BJ (cell line): ENCODE data around the gene FAM237A. TPM values are rescaled to one million over a fixed set of nuclear protein-coding genes. Genes with fewer than 3 reads are reported as not detected.

Experiments
- CTCF ChIA-PET: fragments of 350-600 bp; formaldehyde crosslinking; extraction: SDS; loops from one replicate; lab custom pipeline; 2021; ENCODE audit warnings: antibody characterized with exemption, inconsistent platforms; lab: Yijun Ruan, JAX
- POLR2A ChIA-PET: fragments of 300-600 bp; sonication (Branson Sonifier 250); formaldehyde crosslinking; extraction: SDS; loops from one replicate; lab custom pipeline; 2021; ENCODE audit warnings: antibody characterized with exemption; lab: Charles Lee
- DNase-seq: peaks from one replicate; pipeline ENCODE4 v3.0.0-alpha.2; 2011; ENCODE audit warnings: low read depth
- H3K27me3 ChIP-seq: 2 replicates; pipeline ENCODE4 v1.6.0; 2011; ENCODE audit warnings: low read length; ENCODE audit not compliant: control insufficient read depth, insufficient read depth
- H3K36me3 ChIP-seq: 2 replicates; pipeline ENCODE4 v1.5.1; 2011; ENCODE audit warnings: low read length; ENCODE audit not compliant: control insufficient read depth, insufficient read depth
- H3K4me3 ChIP-seq: 2 replicates; pipeline ENCODE4 v1.5.1; 2011; ENCODE audit warnings: low read depth, mild to moderate bottlenecking, control low read depth, low read length
- CTCF ChIP-seq: IDR thresholded peaks from 2 replicates; pipeline ENCODE4 v1.5.1; 2011; ENCODE audit warnings: low read depth, mild to moderate bottlenecking, control low read depth, inconsistent platforms, low read length, moderate library complexity; ENCODE audit not compliant: insufficient read depth
- polyA plus RNA-seq: library from polyadenylated mRNA; depleted of rRNA; stranded (reverse); fragments of >200 nt; gene quantifications from 2 replicates; pipeline ENCODE4 v1.2.3, GENCODE V29; 2011; rRNA removed

Gene FAM237A
- polyA plus RNA-seq, 1 experiment = not detected

GRCh38 chr2:206696910-206697309 is 54.6 kb downstream of the FAM237A start:
- ChIA-PET CTCF (interaction anchor here (1.4 to 2.5 kb wide), 2 partner anchors 142 to 776 kb away, joined by 3 to 12 read pairs; no protein-coding TSS in a partner anchor), POLR2A (no interaction called here)
- Histone ChIP-seq H3K4me3 (no peak overlapping the region), H3K27me3 (peaks cover 2% of the 10 kb centered on the region; the same call in 1 of the 2 replicates), H3K36me3 (no peaks in the 10 kb centered on the region)
- TF ChIP-seq CTCF = no peak
- no peak for DNase-seq

GRCh38 chr2:206698811-206699210 is 56.5 kb downstream of the FAM237A start:
- no peak for DNase-seq
- no peak for TF ChIP-seq CTCF
- H3K27me3 ChIP-seq = peaks cover 2% of the 10 kb centered on the region; the same call in 1 of the 2 replicates
- no peaks in the 10 kb centered on the region for H3K36me3 ChIP-seq
- no peak overlapping the region for H3K4me3 ChIP-seq
- POLR2A ChIA-PET = no interaction called here
- CTCF ChIA-PET = interaction anchor here (1.6 kb wide), 1 partner anchor 9 kb away, joined by 6 read pairs; no protein-coding TSS in a partner anchor

Other genes starting within 250 kb of the FAM237A start
- 1.3 and 1.7 TPM in 2 replicates for gene ADAM23, start 199.0 kb upstream of the FAM237A start, polyA plus RNA-seq
- gene DYTN, start 75.9 kb downstream of the FAM237A start, polyA plus RNA-seq = not detected in 2 replicates
- gene MDH1B, start 122.8 kb downstream of the FAM237A start, polyA plus RNA-seq = 0.39 and 0.76 TPM in 2 replicates
- gene FASTKD2, start 123.1 kb downstream of the FAM237A start, polyA plus RNA-seq = 23.1 and 28.7 TPM in 2 replicates